ENCODE measurements around the gene ZNF668.

- no peak for TF ChIP-seq CTCF (IDR thresholded peaks at IDR 0.05)
- TF ChIP-seq POLR2AphosphoS5 (IDR thresholded peaks at IDR 0.05): no peak
- TF ChIP-seq POLR2A (IDR thresholded peaks at IDR 0.05): no peak
- no peak for TF ChIP-seq EP300 (IDR thresholded peaks at IDR 0.05)
Observed at GRCh38 chr16:31089199-31089598, 15.2 kb upstream of the ZNF668 start.
